HFF-Myc (cell line): ENCODE measurements around the gene INHBC.

Experiments used
- DNase-seq: peaks from one replicate; pipeline ENCODE4 v3.0.0-alpha.2; 2011; ENCODE audit warnings: low read depth; ENCODE audit errors: extremely low read depth
- H3K4me3 ChIP-seq: replicated peaks from 2 replicates; pipeline ENCODE4 v1.5.1; 2011; ENCODE audit warnings: low read depth, mild to moderate bottlenecking, control low read depth, low read length
- CTCF ChIP-seq: IDR thresholded peaks from 2 replicates; pipeline ENCODE4 v1.5.1; 2012; ENCODE audit warnings: mild to moderate bottlenecking, low read depth, low read length, control low read depth; ENCODE audit errors: missing control alignments

The INHBC gene, protein sequence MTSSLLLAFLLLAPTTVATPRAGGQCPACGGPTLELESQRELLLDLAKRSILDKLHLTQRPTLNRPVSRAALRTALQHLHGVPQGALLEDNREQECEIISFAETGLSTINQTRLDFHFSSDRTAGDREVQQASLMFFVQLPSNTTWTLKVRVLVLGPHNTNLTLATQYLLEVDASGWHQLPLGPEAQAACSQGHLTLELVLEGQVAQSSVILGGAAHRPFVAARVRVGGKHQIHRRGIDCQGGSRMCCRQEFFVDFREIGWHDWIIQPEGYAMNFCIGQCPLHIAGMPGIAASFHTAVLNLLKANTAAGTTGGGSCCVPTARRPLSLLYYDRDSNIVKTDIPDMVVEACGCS

GRCh38 chr12:57434517-57435223 lies at the start of gene INHBC:
INHBC (plus strand) TSS chr12:57434784; CDS start chr12:57434887, 103 bp downstream.
- TF ChIP-seq CTCF = no peak
- no peak within 1 kb of the TSS for H3K4me3 ChIP-seq
- no peak for DNase-seq

GRCh38 chr12:57385586-57385985 lies 49.0 kb upstream of the INHBC start:
- TF ChIP-seq CTCF = no peak
- H3K4me3 ChIP-seq = no peak overlapping the region
- DNase-seq = no peak

DNA sequence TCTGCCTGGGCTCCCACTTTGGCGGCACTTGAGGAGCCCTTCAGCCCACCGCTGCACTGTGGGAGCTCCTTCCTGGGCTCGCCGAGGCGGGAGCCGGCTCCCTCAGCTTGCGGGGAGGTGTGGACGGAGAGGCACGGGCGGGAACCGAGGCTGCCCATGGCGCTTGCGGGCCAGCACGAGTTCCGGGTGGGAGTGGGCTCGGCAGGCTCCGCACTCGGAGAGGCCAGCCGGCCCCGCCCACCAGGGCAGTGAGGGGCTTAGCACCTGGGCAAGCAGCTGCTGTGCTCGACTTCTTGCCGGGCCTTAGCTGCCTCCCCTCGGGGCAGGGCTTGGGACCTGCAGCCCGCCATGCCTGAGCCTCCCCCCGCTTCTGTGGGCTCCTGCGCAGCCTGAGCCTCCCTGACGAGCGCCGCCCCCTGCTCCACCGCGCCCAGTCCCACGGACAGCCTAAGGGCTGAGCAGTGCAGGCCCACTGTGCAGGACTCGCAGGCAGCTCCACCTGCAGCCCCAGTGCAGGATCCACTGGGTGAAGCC lies 48.3 kb upstream of the INHBC start:
- no peak for DNase-seq
- no peak for TF ChIP-seq CTCF
- H3K4me3 ChIP-seq = no peak overlapping the region

GRCh38 chr12:57388425-57388824 lies 46.2 kb upstream of the INHBC start:
- TF ChIP-seq CTCF = no peak
- DNase-seq = no peak
- no peak overlapping the region for H3K4me3 ChIP-seq

DNA sequence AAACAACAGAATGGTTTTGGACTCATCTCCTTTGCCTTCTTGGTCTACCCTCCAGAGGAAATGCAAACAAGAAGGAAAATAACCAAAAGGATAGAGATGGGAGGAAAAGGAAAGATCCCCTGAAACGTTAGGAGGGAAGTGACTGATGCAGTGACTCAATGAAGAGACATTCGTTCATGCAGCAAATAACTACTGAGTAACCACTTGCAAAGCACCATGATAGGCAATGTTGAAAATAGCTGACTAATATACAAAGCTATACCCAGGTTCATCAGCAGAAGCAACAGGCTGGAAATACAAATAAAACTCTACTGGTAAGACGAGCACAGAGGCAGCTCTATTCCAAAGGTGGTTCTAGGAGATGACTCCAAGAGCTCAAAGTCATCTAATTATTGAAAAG lies 45.6 kb upstream of the INHBC start:
- peak; percentile 35 for DNase-seq
- H3K4me3 ChIP-seq = no peak overlapping the region
- TF ChIP-seq CTCF = no peak

- no peak for TF ChIP-seq CTCF
- H3K4me3 ChIP-seq = no peak overlapping the region
- no peak for DNase-seq
Observed at GRCh38 chr12:57390174-57390573, 44.4 kb upstream of the INHBC start.
